NCI-H748 (cell line): ENCODE data around the gene DDX17.

Source experiments
- DNase-seq: peaks from one replicate; lab custom pipeline; 2025; ENCODE audit not compliant: unreplicated experiment; lab: John Stamatoyannopoulos, UW

DDX17 gene

GRCh38 chr22:38451404-38451803 is 54.7 kb downstream of the DDX17 start:
- no peak for DNase-seq

DNA sequence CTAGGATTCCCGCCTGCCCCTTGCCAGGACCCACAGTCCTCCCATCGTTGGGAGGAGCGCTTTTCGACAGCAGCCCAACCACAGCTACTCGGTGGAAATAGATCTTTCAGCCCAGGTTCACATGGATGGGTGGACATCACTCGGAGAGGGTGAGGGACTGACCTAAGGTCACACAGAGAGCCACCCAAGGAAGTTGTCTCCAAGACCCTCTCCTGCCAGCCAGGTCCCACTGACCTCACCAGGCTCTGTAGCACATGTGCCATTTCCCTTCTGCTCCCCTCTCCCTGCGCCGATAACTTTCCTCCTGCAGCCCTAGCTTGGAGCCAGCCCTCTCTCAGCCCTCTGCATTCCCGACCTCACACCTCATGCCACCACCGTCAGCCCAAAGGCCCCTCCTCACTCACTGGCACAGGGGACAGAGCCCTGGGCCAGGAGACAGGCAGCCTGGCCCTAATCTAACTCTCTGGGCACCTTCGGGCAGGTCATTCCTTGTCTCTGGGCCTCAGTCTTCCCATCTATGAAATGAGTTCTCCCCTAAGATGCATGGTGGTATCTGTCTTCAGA is 55.8 kb downstream of the DDX17 start:
- no peak for DNase-seq

GRCh38 chr22:38449776-38450175 is 56.3 kb downstream of the DDX17 start:
- no peak for DNase-seq

DNA sequence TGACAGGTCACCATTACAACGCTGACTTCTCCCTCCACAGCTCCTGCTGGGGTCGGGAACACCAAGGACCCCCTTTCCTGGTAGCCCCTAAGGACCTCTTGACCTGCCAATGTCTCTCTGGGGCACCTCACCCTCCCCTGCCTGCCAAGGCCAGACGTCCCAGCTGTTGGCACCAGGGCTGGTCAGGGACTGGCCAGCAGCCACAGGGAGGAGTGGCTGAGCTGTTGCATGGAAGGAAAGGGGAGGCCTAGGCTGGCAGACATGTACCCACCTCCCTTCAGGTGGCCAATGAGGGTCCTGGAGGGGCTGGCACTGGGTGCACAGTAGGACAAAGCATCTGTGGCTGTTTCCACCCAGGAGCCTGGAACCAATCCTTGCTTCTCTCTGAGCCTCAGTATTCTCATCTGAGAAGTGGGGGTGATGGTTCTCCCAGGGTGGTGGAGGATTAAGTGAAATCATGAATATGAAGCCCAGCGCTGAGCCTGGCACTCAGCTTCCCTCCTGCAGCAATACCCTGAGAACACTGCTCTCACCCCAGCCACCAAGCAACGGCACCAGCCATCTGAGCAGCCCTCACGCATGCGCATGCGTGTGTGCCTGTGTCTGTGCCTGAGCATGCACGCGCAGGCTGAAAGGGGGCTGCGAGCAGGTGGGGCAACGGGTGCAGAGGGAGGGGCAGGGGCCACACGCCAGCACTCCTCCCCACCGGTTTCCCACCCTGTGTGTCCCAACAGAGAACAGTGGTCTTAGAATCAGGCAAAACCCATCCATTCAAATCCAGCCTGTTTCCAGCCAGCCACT is 57.0 kb downstream of the DDX17 start:
- DNase-seq: no peak

GRCh38 chr22:38446018-38446601 is 60.0 kb downstream of the DDX17 start:
- no peak for DNase-seq

DNA sequence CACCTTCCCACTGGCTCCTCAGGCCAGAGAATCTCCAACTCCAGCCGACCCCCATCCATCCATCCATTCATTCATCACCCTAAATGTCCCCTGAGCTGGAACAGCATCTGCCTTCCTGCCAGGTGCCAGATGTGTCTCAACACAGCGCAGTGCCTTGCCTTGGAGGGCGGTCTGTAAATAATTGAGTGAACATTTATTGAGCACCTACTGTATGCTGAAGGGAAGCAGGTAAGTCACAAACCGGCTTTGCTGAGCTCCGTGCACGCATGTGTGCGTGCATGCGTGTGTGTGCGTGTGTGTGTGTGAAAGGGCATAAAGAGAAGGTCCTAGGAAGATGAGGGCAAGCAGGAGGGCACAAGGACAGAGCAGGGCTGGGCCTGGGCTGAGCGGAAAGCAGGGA is 61.3 kb downstream of the DDX17 start:
- DNase-seq: no peak

GRCh38 chr22:38443628-38444521 is 62.2 kb downstream of the DDX17 start:
- no peak for DNase-seq

GRCh38 chr22:38442967-38443627 is 63.0 kb downstream of the DDX17 start:
- DNase-seq: no peak

- DNase-seq: no peak
Observed at GRCh38 chr22:38441620-38442287, 64.4 kb downstream of the DDX17 start.

GRCh38 chr22:38440747-38441350 is 65.3 kb downstream of the DDX17 start:
- no peak for DNase-seq

- no peak for DNase-seq
Observed at GRCh38 chr22:38437416-38437815, 68.7 kb downstream of the DDX17 start.

- no peak for DNase-seq
Observed at GRCh38 chr22:38436629-38437395, 69.3 kb downstream of the DDX17 start.

GRCh38 chr22:38435965-38436364 is 70.1 kb downstream of the DDX17 start:
- no peak for DNase-seq

DNA sequence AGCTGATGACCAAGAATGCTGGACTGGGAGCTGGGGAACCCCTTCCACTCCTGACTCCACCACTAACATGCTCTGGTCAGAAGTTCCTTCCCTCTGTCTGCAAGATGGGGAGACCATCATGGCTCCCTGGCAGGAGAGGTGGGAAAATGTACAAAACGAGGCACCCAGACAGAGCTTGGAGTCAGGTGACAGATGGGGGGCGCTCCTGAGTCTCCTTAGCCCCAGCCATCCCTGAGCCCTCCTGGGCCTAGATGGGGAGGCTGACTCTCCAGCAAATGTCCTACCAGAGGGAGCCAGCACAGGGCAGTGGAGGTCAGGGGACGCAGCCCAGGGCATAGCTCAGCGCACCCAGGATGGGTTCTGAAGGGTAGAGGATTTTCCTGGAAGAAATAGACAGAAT is 71.1 kb downstream of the DDX17 start:
- no peak for DNase-seq

- DNase-seq: no peak
Observed at GRCh38 chr22:38433871-38434270, 72.2 kb downstream of the DDX17 start.
